ENCODE results near the gene PAQR5.
A peak's percentile ranks its signal among the peaks of the same experiment; 100 is the strongest.

PAQR5 gene

GRCh38 chr15:69392352-69392751 is 93.6 kb downstream of the PAQR5 start:
- no peak for DNase-seq (ENCODE audit: low spot score)

GRCh38 chr15:69393831-69394491 is 95.2 kb downstream of the PAQR5 start:
- no peak for DNase-seq (ENCODE audit: low spot score)

GRCh38 chr15:69394556-69395282 is 96.0 kb downstream of the PAQR5 start:
- peak; percentile 61 for DNase-seq (ENCODE audit: low spot score)

GRCh38 chr15:69395460-69395859 is 96.7 kb downstream of the PAQR5 start:
- no peak for DNase-seq (ENCODE audit: low spot score)

GRCh38 chr15:69395991-69396390 is 97.3 kb downstream of the PAQR5 start:
- DNase-seq (ENCODE audit: low spot score) = no peak

GRCh38 chr15:69398491-69398891 is 99.8 kb downstream of the PAQR5 start:
- no peak for DNase-seq (ENCODE audit: low spot score)

GRCh38 chr15:69400850-69401249 is 102.1 kb downstream of the PAQR5 start:
- no peak for DNase-seq (ENCODE audit: low spot score)

GRCh38 chr15:69402816-69403215 is 104.1 kb downstream of the PAQR5 start:
- DNase-seq (ENCODE audit: low spot score) = no peak

- no peak for DNase-seq (ENCODE audit: low spot score)
Measured at GRCh38 chr15:69403594-69403993, 104.9 kb downstream of the PAQR5 start.

- no peak for DNase-seq (ENCODE audit: low spot score)
Measured at GRCh38 chr15:69405110-69405509, 106.4 kb downstream of the PAQR5 start.

- DNase-seq (ENCODE audit: low spot score) = no peak
Measured at GRCh38 chr15:69407719-69408400, 109.1 kb downstream of the PAQR5 start.

- DNase-seq (ENCODE audit: low spot score) = no peak
Measured at GRCh38 chr15:69408841-69409240, 110.1 kb downstream of the PAQR5 start.

- DNase-seq (ENCODE audit: low spot score) = no peak
Measured at GRCh38 chr15:69410248-69410874, 111.6 kb downstream of the PAQR5 start.

- DNase-seq (ENCODE audit: low spot score) = no peak
Measured at GRCh38 chr15:69412274-69412673, 113.6 kb downstream of the PAQR5 start.

- no peak for DNase-seq (ENCODE audit: low spot score)
Measured at GRCh38 chr15:69412701-69413100, 114.0 kb downstream of the PAQR5 start.

GRCh38 chr15:69413822-69414700 is 115.3 kb downstream of the PAQR5 start, which contains the start of gene KIF23:
Gene KIF23, plus strand, starts transcription at chr15:69414349. Its CDS starts 117 bp downstream, at chr15:69414466.
- peak; percentile 90 for DNase-seq (ENCODE audit: low spot score)

GRCh38 chr15:69414701-69415167 is 116.0 kb downstream of the PAQR5 start:
- peak; percentile 10 for DNase-seq (ENCODE audit: low spot score)

- DNase-seq (ENCODE audit: low spot score) = no peak
Measured at GRCh38 chr15:69415381-69415780, 116.7 kb downstream of the PAQR5 start.

GRCh38 chr15:69417581-69417980 is 118.9 kb downstream of the PAQR5 start:
- no peak for DNase-seq (ENCODE audit: low spot score)

GRCh38 chr15:69421498-69421897 is 122.8 kb downstream of the PAQR5 start:
- DNase-seq (ENCODE audit: low spot score) = no peak

- no peak for DNase-seq (ENCODE audit: low spot score)
Measured at GRCh38 chr15:69422336-69422895, 123.7 kb downstream of the PAQR5 start.

Measured in hematopoietic multipotent progenitor cell treated with erythropoietin and hydrocortisone succinate and interleukin-3 and kit ligand, for 17 days (in vitro differentiated cells).